ENCODE data around the gene HDAC7.
"Not testable (repeated sequence)": the region's sequence is repeated elsewhere in the genome, so short reads cannot be mapped to it uniquely, and the experiment has no call there.

The HDAC7 gene

DNA sequence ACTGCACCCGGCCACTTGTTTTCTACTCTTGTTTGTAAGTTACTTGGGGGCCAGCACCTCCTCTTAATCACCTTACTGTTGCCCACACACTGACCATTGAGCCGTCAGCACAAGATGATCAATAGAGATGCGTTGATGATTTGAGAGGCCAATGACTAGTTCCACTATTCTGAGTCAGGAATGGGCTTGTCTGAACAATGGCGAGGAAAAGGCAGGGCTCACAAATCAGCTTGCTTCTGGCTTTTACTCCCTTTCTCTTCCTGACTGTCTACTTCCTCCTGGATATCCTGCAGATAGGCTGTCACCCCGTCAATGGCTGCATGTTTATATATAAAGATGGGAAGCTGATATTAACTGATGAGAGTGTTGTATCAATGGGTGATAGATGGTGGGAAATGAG lies 29.1 kb upstream of the HDAC7 start:
- no peak for DNase-seq

GRCh38 chr12:47846294-47846996 lies 26.7 kb upstream of the HDAC7 start:
- no peak for DNase-seq

DNA sequence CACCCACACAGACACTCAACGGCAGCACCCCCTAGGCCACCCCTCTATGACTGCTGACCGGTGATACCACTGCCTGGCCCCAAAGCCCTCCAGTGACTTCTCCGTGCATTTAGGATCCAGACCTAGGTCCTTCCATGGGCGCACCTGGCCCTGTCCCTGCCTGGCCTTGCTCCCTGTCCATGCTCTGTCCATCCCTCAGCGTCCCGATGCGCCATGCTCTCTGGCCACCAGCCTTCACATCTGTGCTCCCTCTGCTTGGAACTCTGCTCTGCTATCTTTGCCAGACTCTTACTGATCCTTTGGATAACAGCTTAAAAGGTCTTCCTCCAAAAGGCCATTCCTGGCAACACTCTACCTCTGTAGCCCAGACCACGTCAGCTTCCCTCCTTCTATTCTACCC lies 25.4 kb upstream of the HDAC7 start:
- DNase-seq = no peak

DNA sequence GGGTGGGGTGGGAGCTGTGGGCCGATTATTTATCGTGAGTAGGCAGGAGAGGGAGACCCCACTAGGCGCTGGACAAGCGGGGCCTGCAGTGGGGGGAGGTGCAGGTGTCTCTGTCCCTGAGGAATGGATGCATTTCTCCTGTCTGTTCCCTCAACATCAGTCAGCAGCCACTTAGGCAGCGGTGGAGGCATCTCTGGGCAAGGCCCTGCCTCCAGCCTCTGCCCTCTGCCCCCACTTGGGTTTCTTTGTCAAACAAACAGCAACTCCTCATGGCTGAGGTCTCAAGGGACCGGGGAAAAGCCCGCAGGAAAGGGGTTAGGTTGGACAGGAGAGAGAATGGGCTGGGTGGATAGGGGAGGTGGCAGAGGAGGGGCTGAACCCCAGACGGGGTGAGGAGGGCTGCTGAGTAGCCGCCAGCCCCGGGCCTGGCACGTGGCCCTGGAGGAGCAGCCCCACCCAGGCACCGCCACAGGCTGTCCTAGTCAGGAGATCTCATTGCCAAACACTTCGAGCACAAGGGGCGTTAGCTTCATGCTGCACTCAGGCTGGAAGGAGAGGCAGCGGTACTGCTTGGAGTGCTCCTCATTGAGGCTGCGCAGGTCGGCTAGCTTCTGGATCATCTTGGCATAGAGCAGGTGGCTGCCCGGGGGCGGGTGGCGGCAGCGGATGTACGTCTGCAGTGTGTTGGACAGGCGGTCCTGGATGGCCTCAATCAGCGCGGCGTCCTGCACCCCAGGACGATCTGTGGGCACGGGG lies 24.7 kb upstream of the HDAC7 start:
- DNase-seq = peak in 1 of 2 experiments; percentile 27

GRCh38 chr12:47843226-47843980 lies 23.7 kb upstream of the HDAC7 start:
- DNase-seq = no peak

- not testable (repeated sequence) for DNase-seq
These were observed 22.8 kb upstream of the HDAC7 start for GRCh38 chr12:47842543-47842942.

DNA sequence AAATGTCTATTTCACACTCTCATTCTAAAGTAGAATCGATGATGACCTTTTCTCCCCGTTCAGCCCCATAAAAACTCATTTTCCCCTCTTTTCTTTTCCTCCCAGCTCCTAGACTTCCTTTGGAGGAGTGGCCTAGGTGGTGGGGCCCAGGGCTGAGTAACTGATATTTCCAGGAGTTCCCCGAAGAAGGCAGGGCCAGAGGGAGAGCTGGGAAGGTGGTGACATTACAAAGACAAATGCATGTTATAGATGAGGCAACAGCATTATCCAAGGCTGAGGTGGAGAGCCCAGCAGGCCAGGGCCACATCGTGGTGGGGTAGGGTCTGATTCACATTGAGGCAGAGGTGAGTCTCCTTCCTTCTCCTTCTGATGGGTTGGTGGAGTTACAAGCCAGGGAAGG lies 22.2 kb upstream of the HDAC7 start:
- DNase-seq = no peak

DNA sequence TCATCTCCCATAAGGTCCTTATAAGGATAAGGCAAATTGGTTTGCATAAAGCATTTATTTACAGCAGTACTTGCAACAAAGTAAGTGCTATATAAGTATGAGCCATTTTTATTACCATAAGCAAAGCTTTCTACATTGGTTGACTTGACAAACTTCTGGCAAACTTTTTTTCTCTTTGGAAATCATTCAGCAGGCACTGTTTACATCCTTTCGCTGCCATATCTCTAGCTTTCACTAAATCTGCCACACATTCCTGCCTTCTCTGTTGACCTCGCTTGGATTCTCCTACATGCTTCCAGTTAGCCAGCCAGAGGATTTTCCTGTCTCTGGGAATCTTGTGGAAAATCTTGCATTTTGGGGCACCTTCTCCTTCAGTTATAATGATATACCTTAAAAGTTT lies 21.8 kb upstream of the HDAC7 start:
- DNase-seq = no peak

DNA sequence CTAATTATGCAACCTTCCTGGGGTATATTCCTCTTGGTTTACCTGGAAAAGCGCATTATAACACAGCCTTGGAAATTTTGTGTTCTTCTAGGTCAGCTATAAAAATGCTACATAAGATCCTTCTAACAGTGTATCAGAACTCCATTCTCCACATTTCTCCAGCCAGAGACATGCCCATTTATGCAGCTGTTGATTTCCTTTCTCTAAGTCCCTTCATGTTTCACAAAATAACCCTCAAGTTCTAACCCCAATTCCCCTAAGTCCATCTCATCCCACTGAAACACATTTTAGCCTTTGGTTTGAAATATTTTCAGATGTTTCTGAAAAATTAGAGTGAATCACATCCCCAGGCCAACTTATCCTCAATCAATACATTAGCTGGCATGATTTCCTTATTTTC lies 20.9 kb upstream of the HDAC7 start:
- no peak for DNase-seq

- DNase-seq = no peak
These were observed 19.6 kb upstream of the HDAC7 start for GRCh38 chr12:47839214-47839876.

DNA sequence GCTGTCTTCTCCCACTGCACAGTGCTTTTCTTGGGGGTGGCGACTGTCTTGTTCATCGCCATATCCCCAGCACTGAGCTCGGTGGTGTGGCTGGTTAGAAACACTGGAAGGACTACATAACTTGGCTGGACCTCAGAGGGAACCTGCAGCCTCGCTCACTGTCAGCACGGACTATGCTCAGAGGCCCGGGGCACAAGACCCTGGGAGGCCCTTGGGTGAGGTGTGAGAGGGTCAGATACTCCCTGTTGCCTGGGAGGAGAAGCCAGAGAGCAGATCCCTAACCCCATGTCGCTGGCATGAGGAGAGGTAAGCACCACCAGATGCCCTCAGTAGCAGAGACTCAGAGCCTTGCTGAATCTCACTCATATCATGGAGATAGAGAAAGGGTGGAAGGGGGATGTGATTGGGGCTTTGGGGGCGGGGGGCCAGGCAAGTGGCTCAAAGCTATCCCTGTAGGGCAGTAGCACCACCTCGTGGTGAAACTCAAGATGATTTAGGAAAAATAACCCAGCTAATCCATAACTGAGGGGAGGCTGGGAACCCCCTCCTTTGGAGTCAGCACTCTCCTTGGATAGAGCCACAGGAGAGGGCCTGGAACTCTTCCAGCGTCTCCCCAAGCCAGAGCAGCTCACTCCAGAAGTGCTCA lies 18.7 kb upstream of the HDAC7 start:
- DNase-seq = peak in 1 of 2 experiments; percentile 20

DNA sequence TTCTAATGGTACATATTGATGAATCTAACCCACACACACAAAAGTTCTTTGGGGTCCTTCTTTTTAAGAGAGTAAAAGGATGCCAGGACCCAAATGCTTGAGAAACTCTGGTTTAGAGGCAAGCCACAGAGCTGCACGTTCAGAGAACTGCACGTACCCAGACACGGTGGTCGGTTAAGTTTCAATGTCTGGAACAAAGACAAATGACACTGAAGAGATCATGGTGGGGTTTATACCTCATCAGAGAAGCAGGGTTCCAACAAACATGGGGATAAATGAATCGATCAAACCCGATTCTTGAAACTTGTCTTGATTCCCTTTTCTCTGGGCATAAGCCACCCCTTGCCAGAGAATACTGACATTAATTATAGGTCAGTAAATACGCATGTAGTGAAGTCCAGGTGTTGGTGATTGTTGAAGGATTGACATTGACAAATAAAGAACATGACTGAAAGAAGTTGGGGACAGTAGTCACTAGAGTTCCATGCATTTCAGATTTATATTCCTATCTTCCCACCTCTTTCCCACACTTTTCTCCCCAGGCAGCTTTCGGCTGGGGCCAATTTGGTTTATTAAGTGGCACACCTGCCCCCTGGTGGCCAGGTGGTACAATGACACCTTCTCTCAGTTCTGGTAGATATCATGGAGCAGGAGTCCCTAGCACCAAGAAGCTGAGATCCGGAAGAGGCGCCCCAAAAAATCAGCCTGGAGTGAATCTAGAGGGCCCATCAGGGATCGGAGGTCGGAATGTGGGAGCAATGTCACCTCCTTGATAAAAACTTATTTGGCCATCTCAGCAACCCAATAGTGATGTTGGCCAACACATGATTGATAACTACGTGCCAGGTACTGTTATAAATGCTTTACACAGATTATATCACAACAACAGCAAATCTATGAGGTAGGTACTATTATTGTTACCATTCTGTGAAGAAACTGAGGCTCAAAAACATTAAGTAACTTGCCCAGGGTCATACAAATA lies 17.8 kb upstream of the HDAC7 start:
- peak in 1 of 2 experiments; percentile 53 for DNase-seq

DNA sequence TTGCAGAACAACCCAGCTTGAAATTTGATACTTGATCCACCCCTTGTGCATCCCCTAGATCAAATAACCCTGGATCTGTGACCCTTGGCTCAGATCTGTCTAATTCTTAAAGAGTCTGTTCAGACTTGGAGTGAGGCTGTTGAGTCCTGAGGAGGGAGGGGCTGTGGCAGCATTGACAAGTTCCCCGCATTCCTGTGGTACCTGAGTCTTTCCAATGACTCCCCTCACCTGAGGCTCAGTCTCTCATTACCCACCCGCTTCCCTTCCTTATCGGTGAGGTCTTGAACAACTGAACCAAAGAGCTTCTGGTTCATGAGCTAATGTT lies 16.1 kb upstream of the HDAC7 start:
- DNase-seq = no peak

- DNase-seq = no peak
These were observed 15.5 kb upstream of the HDAC7 start for GRCh38 chr12:47835006-47835830.

- DNase-seq = no peak
These were observed 14.6 kb upstream of the HDAC7 start for GRCh38 chr12:47834199-47834903.

DNA sequence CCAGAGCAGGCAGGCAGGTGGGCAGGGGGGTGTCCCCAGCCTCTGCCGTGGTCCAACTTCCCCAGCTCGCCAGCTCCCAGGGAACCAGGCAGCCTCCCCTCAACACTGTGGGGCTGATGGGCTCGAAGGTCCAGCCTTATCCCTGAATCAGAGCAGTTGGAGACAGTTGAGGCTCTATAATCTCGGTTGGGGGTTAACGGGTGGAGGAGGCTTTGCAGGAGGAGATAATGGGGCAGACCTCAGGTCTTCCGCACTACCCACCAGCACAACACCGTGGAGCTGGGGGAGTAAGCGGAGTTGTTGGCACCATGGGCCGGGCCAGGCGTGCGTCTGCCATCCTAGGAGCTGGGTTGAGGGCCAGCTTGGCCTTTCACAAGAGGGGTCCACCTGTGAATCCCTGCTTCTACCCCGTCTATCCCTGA lies 13.9 kb upstream of the HDAC7 start:
- no peak for DNase-seq

DNA sequence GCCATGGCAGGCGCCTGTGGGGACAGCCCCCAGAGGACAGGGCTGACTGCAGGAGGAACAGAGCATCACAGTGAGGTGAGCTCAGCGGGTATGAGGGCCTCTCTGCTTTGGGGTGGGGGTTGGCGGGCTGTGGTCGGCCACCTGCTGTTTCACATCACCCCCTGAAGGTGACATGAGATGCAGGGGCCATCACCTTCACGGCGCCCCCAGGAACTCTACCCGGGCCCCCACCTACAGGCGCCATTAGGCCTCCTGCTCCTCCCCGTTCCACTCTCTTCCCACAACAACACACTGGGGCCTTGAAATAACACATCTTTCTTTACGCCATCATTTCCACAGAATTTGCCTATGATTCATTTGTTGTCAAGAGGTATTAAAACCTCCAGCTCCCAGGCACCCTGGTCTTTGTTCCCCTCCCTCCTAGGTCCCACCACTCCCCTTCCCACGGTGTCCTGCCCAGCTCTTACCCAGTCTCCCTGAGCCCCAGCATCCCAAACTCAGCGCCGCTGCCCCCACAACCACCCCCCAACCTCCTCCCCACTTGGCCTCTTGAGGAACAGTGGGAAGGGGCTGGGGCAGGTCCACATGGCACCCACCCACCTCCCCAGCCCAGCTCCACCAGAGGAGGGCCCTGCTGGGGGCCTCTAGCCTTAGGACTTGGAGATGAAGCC lies 12.7 kb upstream of the HDAC7 start:
- no peak for DNase-seq

GRCh38 chr12:47829584-47829983 lies 9.9 kb upstream of the HDAC7 start:
- no peak for DNase-seq

- DNase-seq = no peak
These were observed 9.3 kb upstream of the HDAC7 start for GRCh38 chr12:47828976-47829482.

Data from NCI-H446 (cell line).